K562 (cell line): ENCODE measurements around the gene HDAC1. TPM values are rescaled to one million over a fixed set of nuclear protein-coding genes. Genes with fewer than 3 reads are reported as not detected.

Experiments
- ATF6 ChIP-seq: sonication (generic); formaldehyde crosslinking; IDR thresholded peaks from 2 replicates; pipeline ENCODE4 v1.4.0; 2020; ENCODE audit warnings: mild to moderate bottlenecking, missing genetic modification reagents
- C11orf30 ChIP-seq: fragments of 450-650 bp; IDR thresholded peaks from 2 replicates; pipeline ENCODE4 v1.6.1; 2016; ENCODE audit warnings: low read depth, mild to moderate bottlenecking
- E2F4 ChIP-seq: sonication (generic); formaldehyde crosslinking; IDR thresholded peaks from 2 replicates; pipeline ENCODE4 v1.8.0; 2022; ENCODE audit warnings: mild to moderate bottlenecking, low read depth, missing genetic modification reagents
- EGR1 ChIP-seq: fragments of 450-650 bp; conservative IDR thresholded peaks from 2 replicates; pipeline ENCODE4 v1.6.1; 2017; ENCODE audit warnings: mild to moderate bottlenecking
- HDAC2 ChIP-seq: fragments of 450-650 bp; IDR thresholded peaks from 2 replicates; pipeline ENCODE4 v1.6.1; 2016; ENCODE audit warnings: mild to moderate bottlenecking
- HNRNPUL1 ChIP-seq: fragments of 200-400 bp; formaldehyde crosslinking; IDR thresholded peaks from 2 replicates; pipeline ENCODE4 v1.6.1; 2017; ENCODE audit warnings: low read length
- MBD2 ChIP-seq: sonication (generic); IDR thresholded peaks from 2 replicates; pipeline ENCODE4 v1.6.1; 2016; ENCODE audit warnings: low read depth, borderline replicate concordance
- NCOR1 ChIP-seq: fragments of 450-650 bp; IDR thresholded peaks from 2 replicates; pipeline ENCODE4 v1.6.1; 2016; ENCODE audit warnings: mild to moderate bottlenecking, moderate library complexity
- NFE2 ChIP-seq: IDR thresholded peaks from 2 replicates; pipeline ENCODE4 v1.6.1; 2014; ENCODE audit warnings: antibody characterized with exemption, low read depth
- PCBP1 ChIP-seq: fragments of 200-400 bp; formaldehyde crosslinking; IDR thresholded peaks from 2 replicates; pipeline ENCODE4 v1.6.1; 2018; ENCODE audit warnings: mild to moderate bottlenecking, low read depth, low read length; ENCODE audit not compliant: poor library complexity, severe bottlenecking
- RAD51 ChIP-seq: fragments of 450-650 bp; IDR thresholded peaks from 2 replicates; pipeline ENCODE4 v1.7.1; 2016; ENCODE audit warnings: low read depth, mild to moderate bottlenecking, borderline replicate concordance
- RBFOX2 ChIP-seq: fragments of 200-400 bp; formaldehyde crosslinking; IDR thresholded peaks from 2 replicates; pipeline ENCODE4 v1.6.1; 2017; ENCODE audit warnings: low read depth, mild to moderate bottlenecking, low read length, moderate library complexity
- SMAD1 ChIP-seq: fragments of 150-350 bp; IDR thresholded peaks from 2 replicates; pipeline ENCODE4 v1.6.1; 2014; ENCODE audit warnings: low read length, low read depth; ENCODE audit not compliant: partially characterized antibody
- STAT5A ChIP-seq: IDR thresholded peaks from 2 replicates; pipeline ENCODE4 v1.6.1; 2012; ENCODE audit warnings: low read length, inconsistent platforms, borderline replicate concordance
- TRIM25 ChIP-seq: fragments of 450-650 bp; IDR thresholded peaks from 2 replicates; pipeline ENCODE4 v1.7.0; 2016; ENCODE audit warnings: borderline replicate concordance
- TSC22D4 ChIP-seq: fragments of 450-650 bp; IDR thresholded peaks from 2 replicates; pipeline ENCODE4 v1.6.1; 2016; ENCODE audit warnings: missing genetic modification characterization, missing biosample characterization, control low read depth
- ZKSCAN1 ChIP-seq: fragments of 150-350 bp; IDR thresholded peaks from 2 replicates; pipeline ENCODE4 v1.6.1; 2016; ENCODE audit warnings: low read depth, low read length
- ZNF175 ChIP-seq: fragments of 200-800 bp; sonication (Bioruptor generic); IDR thresholded peaks from 2 replicates; pipeline ENCODE4 v1.6.1; 2016; ENCODE audit warnings: low read depth, mild to moderate bottlenecking, missing genetic modification characterization, missing compliant biosample characterization
- ZNF24 ChIP-seq: fragments of 450-650 bp; IDR thresholded peaks from 2 replicates; pipeline ENCODE4 v1.6.1; 2016
- ZNF280B ChIP-seq: fragments of 250-450 bp; sonication (Bioruptor Pico); IDR thresholded peaks from 2 replicates; pipeline ENCODE4 v1.5.1; 2021; ENCODE audit warnings: mild to moderate bottlenecking
- ZNF644 ChIP-seq: fragments of 200-800 bp; sonication (Bioruptor generic); IDR thresholded peaks from 2 replicates; pipeline ENCODE4 v1.6.1; 2016; ENCODE audit warnings: low read depth, missing genetic modification characterization, missing compliant biosample characterization
- ZNF778 ChIP-seq: fragments of 450-650 bp; formaldehyde crosslinking; IDR thresholded peaks from 2 replicates; pipeline ENCODE4 v1.4.0; 2020; ENCODE audit warnings: mild to moderate bottlenecking, moderate library complexity
- polyA plus RNA-seq, 8 experiments: library from polyadenylated mRNA; depleted of rRNA in 4 of 8; stranded (reverse) in 5 of 8; unstranded in 3 of 8; fragments of >200 nt; fragmentation: Nextera tagmentation in 2 of 8; fragmentation: Illumina TruSeq in 1 of 8; extraction: Ambion mirVana in 2 of 8; extraction: Trizol in 1 of 8; gene quantifications; 2 replicates each; pipeline versions ENCODE4 v1.2.1 to v1.2.3, GENCODE V29; 2011 to 2014; ENCODE audit warnings: inconsistent platforms in 1 of 8, missing spikeins in 1 of 8
- total RNA-seq, 7 experiments: library from RNA; depleted of rRNA in 6 of 7; stranded (reverse); fragments of >200 nt in 6 of 7; fragmentation: Illumina TruSeq in 2 of 7; extraction: Trizol in 2 of 7; gene quantifications; 2 replicates each; pipeline versions ENCODE4 v1.2.1 to v1.2.3, GENCODE V29; 2011 to 2021; ENCODE audit warnings: low replicate concordance in 1 of 7

The HDAC1 gene
- total and polyA plus RNA-seq, 9 of the 15 experiments (the other 6 are each of a cell fraction or from before 2014, with no cell fraction given), result 169 to 384 (median 193) TPM

- TF ChIP-seq TRIM25 (no peak), ZNF175 (CRISPR knock-in tag) (no peak), HNRNPUL1 (no peak), C11orf30 (no peak), NFE2 (no peak), RAD51 (no peak), E2F4 (CRISPR knock-in tag) (no peak), EGR1 (peak; percentile 63; the same call in 1 of the 2 replicates), ATF6 (CRISPR knock-in tag) (peak; percentile 66; the same call in 1 of the 2 replicates), HDAC2 (no peak), ZNF778 (CRISPR knock-in tag) (no peak), TSC22D4 (tag) (no peak), SMAD1 (no peak), RBFOX2 (peak; percentile 95), STAT5A (no peak), ZNF644 (tag) (no peak), NCOR1 (no peak), PCBP1 (peak; percentile 98), MBD2 (no peak), ZNF280B (CRISPR knock-in tag) (no peak), ZKSCAN1 (no peak), ZNF24 (no peak)
Observed at GRCh38 chr1:32335790-32336590, 44.1 kb downstream of the HDAC1 start, which contains the start of gene MARCKSL1 (continued).
